H1 (cell line): ENCODE measurements around the gene USP10.

ENCODE experiments used
- EGR1 ChIP-seq: IDR thresholded peaks from 2 replicates; pipeline ENCODE4 v1.6.1; 2011; ENCODE audit warnings: low read depth, low read length, borderline replicate concordance
- EZH2 ChIP-seq: fragments of 200-600 bp; sonication (generic); IDR thresholded peaks from 2 replicates; pipeline ENCODE4 v1.7.1; 2012; ENCODE audit warnings: low read depth, mild to moderate bottlenecking, moderate library complexity, low read length, inconsistent platforms; ENCODE audit not compliant: severe bottlenecking
- KDM1A ChIP-seq: fragments of 200-600, 300-600 bp; sonication (generic); IDR thresholded peaks from 2 replicates; pipeline ENCODE4 v1.7.1; 2016; ENCODE audit warnings: mild to moderate bottlenecking, low read length, borderline replicate concordance
- KDM5A ChIP-seq: fragments of 200-600 bp; IDR thresholded peaks from 2 replicates; pipeline ENCODE4 v1.7.1; 2012; ENCODE audit warnings: mild to moderate bottlenecking, low read length, inconsistent platforms, mixed read lengths
- POLR2A ChIP-seq, 2 experiments: IDR thresholded peaks; 1 replicate in 1 of 2; 2 replicates in 1 of 2; pipeline ENCODE4 v1.6.1; 2011; ENCODE audit warnings: low read depth in 2 of 2, low read length in 2 of 2, mild to moderate bottlenecking in 2 of 2; ENCODE audit errors: control extremely low read depth in 1 of 2
- SP2 ChIP-seq: IDR thresholded peaks from 2 replicates; pipeline ENCODE4 v1.6.1; 2012; ENCODE audit warnings: mild to moderate bottlenecking, low read length, inconsistent platforms
- TAF1 ChIP-seq: IDR thresholded peaks from 2 replicates; pipeline ENCODE4 v1.6.1; 2011; ENCODE audit warnings: mild to moderate bottlenecking, low read depth, low read length
- TF ChIP-seq, protein P1 (sequence below): IDR thresholded peaks from 2 replicates; pipeline ENCODE4 v1.6.1; 2012; ENCODE audit warnings: inconsistent platforms
- TF ChIP-seq, protein P2 (sequence below), 3 experiments: IDR thresholded peaks; 1 replicate in 2 of 3; 2 replicates in 1 of 3; pipeline versions ENCODE4 v1.5.1 to v1.6.1; 2011; ENCODE audit warnings: low read length in 3 of 3, mild to moderate bottlenecking in 3 of 3, inconsistent platforms in 2 of 3, low read depth in 1 of 3, moderate library complexity in 1 of 3; ENCODE audit not compliant: insufficient read depth in 1 of 3; ENCODE audit errors: control extremely low read depth in 1 of 3

DNA sequence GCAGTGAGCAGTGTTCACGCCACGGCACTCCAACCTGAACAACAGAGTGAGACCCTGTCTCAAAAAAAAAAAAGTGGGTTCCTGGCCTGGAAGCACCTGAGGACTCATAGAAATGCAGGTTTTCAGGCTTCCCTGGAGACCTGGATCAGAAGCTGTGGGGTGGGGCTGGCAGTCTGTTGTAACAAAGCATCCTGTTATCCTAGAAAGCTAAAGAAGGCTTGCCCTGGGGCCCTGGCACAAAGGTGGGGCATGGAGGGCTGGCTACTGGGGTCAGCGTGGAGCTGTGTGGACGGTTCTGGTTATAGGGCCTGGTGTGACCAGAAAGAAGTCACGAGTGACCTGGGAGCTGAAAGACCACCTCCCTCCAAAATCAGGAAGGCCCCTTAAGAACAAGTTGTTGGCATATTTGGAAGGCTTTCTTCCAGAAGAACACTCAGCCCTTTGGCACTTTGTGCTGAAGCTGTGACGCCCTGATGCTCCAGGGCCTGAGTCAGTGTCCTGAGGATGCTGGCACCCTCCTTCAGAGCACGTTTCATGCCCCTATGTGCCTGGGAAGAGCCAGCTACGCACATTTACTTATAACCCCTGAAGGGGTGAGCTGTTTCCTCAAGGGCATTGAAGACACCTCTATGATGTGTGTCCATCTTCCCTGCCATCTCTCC, 126.2 kb downstream of the USP10 start:
- TF ChIP-seq KDM5A: no peak
- TF ChIP-seq TAF1: no peak
- no peak for TF ChIP-seq EZH2
- TF ChIP-seq KDM1A: no peak
- TF ChIP-seq POLR2A (IDR thresholded peaks at IDR 0.05; ENCODE audit: control extremely low read depth in 1 of 2, low read depth in 2 of 2, low read length in 2 of 2): no peak
- TF ChIP-seq, protein P1, sequence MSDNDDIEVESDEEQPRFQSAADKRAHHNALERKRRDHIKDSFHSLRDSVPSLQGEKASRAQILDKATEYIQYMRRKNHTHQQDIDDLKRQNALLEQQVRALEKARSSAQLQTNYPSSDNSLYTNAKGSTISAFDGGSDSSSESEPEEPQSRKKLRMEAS: no peak
- TF ChIP-seq SP2: no peak
- TF ChIP-seq EGR1: no peak
- TF ChIP-seq, protein P2, sequence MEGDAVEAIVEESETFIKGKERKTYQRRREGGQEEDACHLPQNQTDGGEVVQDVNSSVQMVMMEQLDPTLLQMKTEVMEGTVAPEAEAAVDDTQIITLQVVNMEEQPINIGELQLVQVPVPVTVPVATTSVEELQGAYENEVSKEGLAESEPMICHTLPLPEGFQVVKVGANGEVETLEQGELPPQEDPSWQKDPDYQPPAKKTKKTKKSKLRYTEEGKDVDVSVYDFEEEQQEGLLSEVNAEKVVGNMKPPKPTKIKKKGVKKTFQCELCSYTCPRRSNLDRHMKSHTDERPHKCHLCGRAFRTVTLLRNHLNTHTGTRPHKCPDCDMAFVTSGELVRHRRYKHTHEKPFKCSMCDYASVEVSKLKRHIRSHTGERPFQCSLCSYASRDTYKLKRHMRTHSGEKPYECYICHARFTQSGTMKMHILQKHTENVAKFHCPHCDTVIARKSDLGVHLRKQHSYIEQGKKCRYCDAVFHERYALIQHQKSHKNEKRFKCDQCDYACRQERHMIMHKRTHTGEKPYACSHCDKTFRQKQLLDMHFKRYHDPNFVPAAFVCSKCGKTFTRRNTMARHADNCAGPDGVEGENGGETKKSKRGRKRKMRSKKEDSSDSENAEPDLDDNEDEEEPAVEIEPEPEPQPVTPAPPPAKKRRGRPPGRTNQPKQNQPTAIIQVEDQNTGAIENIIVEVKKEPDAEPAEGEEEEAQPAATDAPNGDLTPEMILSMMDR (IDR thresholded peaks at IDR 0.05; ENCODE audit: control extremely low read depth in 1 of 3, insufficient read depth in 1 of 3, low read depth in 1 of 3, low read length in 3 of 3): no peak
